GM18909 (cell line): Measurements from ENCODE around the gene PABPC5.

Experiments
- ATAC-seq: cut with Tn5 transposase; IDR thresholded peaks from one replicate; pipeline ENCODE4 v1.9.1; 2021; ENCODE audit warnings: mild to moderate bottlenecking; ENCODE audit not compliant: unreplicated experiment, poor library complexity

The PABPC5 gene

DNA sequence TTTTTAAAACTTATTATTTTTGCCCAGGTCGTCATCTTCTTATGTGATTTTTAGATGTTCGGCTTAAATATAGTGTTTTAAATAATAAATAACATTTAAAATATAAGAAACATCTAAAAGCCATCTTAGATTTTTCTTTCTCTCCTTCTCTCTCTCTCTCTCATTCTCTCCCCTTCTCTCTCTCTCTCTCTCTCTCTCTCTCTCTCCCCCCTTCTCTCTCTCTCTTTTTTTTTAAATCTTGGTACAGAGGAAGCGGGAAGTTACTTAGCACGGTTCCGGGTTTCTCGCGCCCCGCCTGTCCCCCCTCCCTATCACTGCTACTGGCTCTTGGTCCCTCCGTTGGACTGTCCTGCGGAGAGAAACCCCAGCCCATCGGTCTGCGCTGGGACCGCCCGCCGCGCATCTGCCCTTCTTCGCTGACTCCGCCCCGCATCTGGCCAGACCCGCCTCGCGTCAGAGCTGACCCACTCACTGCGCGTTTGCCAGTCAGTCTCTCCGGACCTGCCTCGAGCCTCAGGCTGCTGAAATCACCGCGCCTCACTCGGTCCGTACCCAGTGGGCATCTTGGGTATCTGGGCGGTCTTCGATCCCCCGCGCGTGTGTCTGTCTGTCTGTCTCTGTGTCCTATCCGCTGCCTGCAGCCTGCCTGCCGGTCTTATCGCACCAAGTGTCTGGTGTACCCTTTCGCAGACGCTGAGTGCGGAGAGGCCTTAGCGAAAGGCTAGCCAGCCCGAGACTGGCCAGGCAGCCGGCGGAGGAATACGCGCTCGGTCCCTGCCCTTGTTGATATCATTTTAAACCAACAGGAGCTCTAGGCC is at the start of gene PABPC5:
Gene PABPC5, plus strand, starts transcription at position 489 of the 818 bp plus-strand sequence. CDS start 739 bp downstream, outside the sequence.
- ATAC-seq, result no peak

DNA sequence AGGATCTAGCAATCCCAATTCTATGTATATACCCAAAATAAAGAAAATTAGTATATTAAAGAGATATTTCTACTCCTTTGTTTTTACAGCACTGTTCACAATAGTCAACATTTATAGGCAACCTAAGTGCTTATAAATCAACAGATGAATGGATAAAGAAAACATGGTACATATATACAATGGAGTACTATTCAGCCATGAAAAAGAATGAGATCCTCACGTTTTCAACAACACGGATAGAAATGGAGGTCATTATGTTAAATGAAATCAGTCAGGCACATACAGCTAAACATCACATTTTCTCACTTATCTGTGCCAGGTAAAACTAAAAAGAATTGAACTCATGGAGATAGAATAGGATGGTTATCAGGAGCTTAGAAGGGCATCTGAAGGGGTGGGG is 45.6 kb upstream of the PABPC5 start:
- no peak for ATAC-seq

DNA sequence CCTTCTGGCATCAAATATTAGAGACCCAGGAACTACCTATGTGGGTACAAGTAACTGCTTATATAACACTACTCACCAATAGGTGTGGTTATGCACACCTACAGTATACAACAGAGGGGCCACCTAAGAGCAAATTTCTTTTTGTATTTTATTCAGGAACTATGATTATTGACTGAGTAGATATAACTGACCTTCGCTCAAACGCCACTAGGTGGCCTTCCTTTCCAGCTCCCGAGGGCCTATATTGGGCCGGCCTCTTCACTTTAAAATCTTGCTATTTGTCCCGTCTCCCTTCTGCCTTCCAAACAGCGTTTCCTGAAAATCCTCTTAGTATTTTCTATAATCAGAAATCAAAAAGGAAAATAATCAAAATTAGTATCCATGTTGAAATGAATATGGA is 19.9 kb upstream of the PABPC5 start:
- ATAC-seq, result no peak

- no peak for ATAC-seq
Measured at GRCh38 chrX:91435395-91435794, 756 bp downstream of the PABPC5 start.
